ENCODE data around the gene GLOD5. TPM values are rescaled to one million over a fixed set of nuclear protein-coding genes. Genes with fewer than 3 reads are reported as not detected.

GLOD5 gene
- total and polyA plus RNA-seq, 9 of the 15 experiments (the other 6 are each of a cell fraction or from before 2014, with no cell fraction given), result 0.27 to 4.4 (median 2.2) TPM

DNA sequence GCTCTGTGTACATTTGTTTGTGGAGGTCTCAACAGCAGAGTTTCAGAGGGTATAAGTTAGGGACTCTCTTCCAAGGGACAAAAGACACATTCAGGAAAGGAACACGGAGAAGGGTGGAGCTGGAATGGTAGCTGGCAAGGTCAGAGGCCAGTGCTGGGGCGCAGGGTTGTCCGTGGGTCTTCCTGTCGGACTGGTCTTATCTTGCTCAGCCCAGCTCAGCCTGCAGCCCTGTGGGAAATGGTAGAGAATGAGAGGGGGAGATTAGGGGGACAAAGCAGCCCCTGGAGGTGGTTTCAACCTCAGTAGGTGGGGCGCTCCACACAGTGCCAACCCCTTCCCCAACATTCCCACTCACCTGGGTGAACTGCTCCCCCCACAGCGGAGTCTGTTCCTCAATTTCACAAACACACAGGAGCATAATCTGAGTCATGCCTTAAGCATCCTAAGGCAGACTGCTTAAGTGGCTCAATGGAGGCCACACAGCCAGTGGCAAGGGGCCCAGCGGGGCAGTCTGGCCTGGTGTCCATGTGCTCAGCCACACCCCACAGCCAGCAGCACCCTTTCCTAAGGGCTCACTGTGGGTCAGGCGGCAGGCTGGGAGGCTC lies 33.5 kb downstream of the GLOD5 start (continued):
- peak; percentile 11 for TF ChIP-seq TAF1 (IDR thresholded peaks at IDR 0.05; ENCODE audit: control insufficient read depth, extremely low read depth, insufficient read depth, low read length, severe bottlenecking)
- TF ChIP-seq MTA1 (IDR thresholded peaks at IDR 0.05; ENCODE audit: borderline replicate concordance), result no peak
- TF ChIP-seq, protein P1, sequence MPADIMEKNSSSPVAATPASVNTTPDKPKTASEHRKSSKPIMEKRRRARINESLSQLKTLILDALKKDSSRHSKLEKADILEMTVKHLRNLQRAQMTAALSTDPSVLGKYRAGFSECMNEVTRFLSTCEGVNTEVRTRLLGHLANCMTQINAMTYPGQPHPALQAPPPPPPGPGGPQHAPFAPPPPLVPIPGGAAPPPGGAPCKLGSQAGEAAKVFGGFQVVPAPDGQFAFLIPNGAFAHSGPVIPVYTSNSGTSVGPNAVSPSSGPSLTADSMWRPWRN (IDR thresholded peaks at IDR 0.05; ENCODE audit: low read depth), result no peak
- peak; percentile 45; the same call in 1 of the 2 replicates for TF ChIP-seq ZNF766 (CRISPR knock-in tag; conservative IDR thresholded peaks at IDR 0.05)
- TF ChIP-seq ZNF551 (CRISPR knock-in tag; IDR thresholded peaks at IDR 0.05), result peak; percentile 61; the same call in 1 of the 2 replicates
- TF ChIP-seq, protein P2, sequence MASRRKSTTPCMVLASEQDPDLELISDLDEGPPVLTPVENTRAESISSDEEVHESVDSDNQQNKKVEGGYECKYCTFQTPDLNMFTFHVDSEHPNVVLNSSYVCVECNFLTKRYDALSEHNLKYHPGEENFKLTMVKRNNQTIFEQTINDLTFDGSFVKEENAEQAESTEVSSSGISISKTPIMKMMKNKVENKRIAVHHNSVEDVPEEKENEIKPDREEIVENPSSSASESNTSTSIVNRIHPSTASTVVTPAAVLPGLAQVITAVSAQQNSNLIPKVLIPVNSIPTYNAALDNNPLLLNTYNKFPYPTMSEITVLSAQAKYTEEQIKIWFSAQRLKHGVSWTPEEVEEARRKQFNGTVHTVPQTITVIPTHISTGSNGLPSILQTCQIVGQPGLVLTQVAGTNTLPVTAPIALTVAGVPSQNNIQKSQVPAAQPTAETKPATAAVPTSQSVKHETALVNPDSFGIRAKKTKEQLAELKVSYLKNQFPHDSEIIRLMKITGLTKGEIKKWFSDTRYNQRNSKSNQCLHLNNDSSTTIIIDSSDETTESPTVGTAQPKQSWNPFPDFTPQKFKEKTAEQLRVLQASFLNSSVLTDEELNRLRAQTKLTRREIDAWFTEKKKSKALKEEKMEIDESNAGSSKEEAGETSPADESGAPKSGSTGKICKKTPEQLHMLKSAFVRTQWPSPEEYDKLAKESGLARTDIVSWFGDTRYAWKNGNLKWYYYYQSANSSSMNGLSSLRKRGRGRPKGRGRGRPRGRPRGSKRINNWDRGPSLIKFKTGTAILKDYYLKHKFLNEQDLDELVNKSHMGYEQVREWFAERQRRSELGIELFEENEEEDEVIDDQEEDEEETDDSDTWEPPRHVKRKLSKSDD (conservative IDR thresholded peaks at IDR 0.05; ENCODE audit: low read length), result no peak
- no peak for TF ChIP-seq RUNX1 (IDR thresholded peaks at IDR 0.05; ENCODE audit: low read depth)
- TF ChIP-seq, protein P3, sequence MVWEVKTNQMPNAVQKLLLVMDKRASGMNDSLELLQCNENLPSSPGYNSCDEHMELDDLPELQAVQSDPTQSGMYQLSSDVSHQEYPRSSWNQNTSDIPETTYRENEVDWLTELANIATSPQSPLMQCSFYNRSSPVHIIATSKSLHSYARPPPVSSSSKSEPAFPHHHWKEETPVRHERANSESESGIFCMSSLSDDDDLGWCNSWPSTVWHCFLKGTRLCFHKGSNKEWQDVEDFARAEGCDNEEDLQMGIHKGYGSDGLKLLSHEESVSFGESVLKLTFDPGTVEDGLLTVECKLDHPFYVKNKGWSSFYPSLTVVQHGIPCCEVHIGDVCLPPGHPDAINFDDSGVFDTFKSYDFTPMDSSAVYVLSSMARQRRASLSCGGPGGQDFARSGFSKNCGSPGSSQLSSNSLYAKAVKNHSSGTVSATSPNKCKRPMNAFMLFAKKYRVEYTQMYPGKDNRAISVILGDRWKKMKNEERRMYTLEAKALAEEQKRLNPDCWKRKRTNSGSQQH (CRISPR knock-in tag; IDR thresholded peaks at IDR 0.05), result no peak
- TF ChIP-seq SIN3B (IDR thresholded peaks at IDR 0.05; ENCODE audit: low read depth), result no peak
- TF ChIP-seq CBX3 (IDR thresholded peaks at IDR 0.05; ENCODE audit: borderline replicate concordance in 1 of 2, low read length in 2 of 2), result no peak
- TF ChIP-seq ETV5 (CRISPR knock-in tag; IDR thresholded peaks at IDR 0.05; ENCODE audit: low read depth), result 0 out of 2 replicates have a peak, but pooled peaks have one; percentile 42
- TF ChIP-seq HDAC6 (IDR thresholded peaks at IDR 0.05; ENCODE audit: low read depth, low read length), result no peak
- no peak for TF ChIP-seq ZNF121 (CRISPR knock-in tag; conservative IDR thresholded peaks at IDR 0.05)
- 0 out of 2 replicates have a peak, but pooled peaks have one; percentile 82 for TF ChIP-seq HNRNPL (IDR thresholded peaks at IDR 0.05; ENCODE audit: low read depth, low read length)
- no peak for TF ChIP-seq NFRKB (IDR thresholded peaks at IDR 0.05; ENCODE audit: low read depth)
- no peak for TF ChIP-seq COPS2 (conservative IDR thresholded peaks at IDR 0.05)
- TF ChIP-seq HDGF (IDR thresholded peaks at IDR 0.05), result 0 out of 2 replicates have a peak, but pooled peaks have one; percentile 3
- TF ChIP-seq, protein P4, sequence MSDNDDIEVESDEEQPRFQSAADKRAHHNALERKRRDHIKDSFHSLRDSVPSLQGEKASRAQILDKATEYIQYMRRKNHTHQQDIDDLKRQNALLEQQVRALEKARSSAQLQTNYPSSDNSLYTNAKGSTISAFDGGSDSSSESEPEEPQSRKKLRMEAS (CRISPR knock-in tag; IDR thresholded peaks at IDR 0.05), result peak; percentile 36; the same call in 1 of the 2 replicates
- TF ChIP-seq SPI1 (IDR thresholded peaks at IDR 0.05; ENCODE audit: borderline replicate concordance, low read depth, low read length), result peak; percentile 58; the same call in 1 of the 2 replicates
- no peak for TF ChIP-seq FOXJ3 (CRISPR knock-in tag; IDR thresholded peaks at IDR 0.05)
- TF ChIP-seq SMARCA4 (IDR thresholded peaks at IDR 0.05), result peak; percentile 60; the same call in 1 of the 2 replicates
- TF ChIP-seq POLR2G (IDR thresholded peaks at IDR 0.05; ENCODE audit: low read depth, low read length), result peak; percentile 70
- TF ChIP-seq ZNF699 (CRISPR knock-in tag; IDR thresholded peaks at IDR 0.05; ENCODE audit: insufficient replicate concordance), result no peak
- TF ChIP-seq SMAD3 (CRISPR knock-in tag; conservative IDR thresholded peaks at IDR 0.05), result no peak
- no peak for TF ChIP-seq CBX1 (IDR thresholded peaks at IDR 0.05; ENCODE audit: low read depth)
